HL-60/S4 treated with retinoic acid at 250 ng/mL for 4 days and 3 days (cell line): ENCODE data around the gene RSRC1.
"Not testable (repeated sequence)": the region's sequence is repeated elsewhere in the genome, so short reads cannot be mapped to it uniquely, and the experiment has no call there.

Experiments used
- in situ Hi-C: fragments of 300-500 bp; cut with MboI; formaldehyde crosslinking; loops from 2 replicates; pipeline ENCODE4 v1.7.0; 2022; ENCODE audit warnings: low sequenced_read_pairs

RSRC1 gene

GRCh38 chr3:158220575-158220974 is 110.7 kb downstream of the RSRC1 start:
- in situ Hi-C loops, result no loop called here

- in situ Hi-C loops, result no loop called here
Observed at GRCh38 chr3:158221426-158221825, 111.5 kb downstream of the RSRC1 start.

DNA sequence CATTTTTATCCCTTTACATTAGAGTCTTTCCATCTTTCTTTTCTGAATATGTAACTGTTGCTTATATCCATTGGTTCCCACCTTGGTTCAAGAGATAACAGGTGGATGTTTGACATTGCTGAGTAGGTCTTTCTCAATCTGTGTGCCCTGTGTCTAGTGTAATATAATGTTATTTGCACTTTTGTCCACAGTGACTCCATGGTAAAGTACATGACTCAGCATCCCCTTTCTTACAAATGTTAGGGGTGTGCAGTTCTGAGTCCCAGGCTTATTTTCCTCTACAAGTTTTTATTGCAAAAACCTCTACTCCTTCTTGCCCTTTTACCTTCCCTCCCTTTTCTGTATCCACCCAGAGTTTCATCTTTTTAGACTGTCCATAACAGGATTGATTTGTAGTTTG is 116.5 kb downstream of the RSRC1 start:
- in situ Hi-C loops, result no loop called here

DNA sequence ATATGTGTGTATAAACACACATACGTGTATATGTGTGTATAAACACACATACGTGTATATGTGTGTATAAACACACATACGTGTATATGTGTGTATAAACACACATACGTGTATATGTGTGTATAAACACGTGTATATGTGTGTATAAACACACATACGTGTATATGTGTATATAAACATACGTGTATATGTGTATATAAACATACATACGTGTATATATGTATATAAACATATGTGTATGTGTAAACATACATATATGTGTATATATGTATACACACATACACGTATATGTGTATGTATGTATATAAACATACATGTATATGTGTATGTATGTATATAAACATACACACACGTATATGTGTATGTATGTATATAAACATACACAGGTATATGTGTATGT is 119.1 kb downstream of the RSRC1 start:
- in situ Hi-C loops, result not testable (repeated sequence)

DNA sequence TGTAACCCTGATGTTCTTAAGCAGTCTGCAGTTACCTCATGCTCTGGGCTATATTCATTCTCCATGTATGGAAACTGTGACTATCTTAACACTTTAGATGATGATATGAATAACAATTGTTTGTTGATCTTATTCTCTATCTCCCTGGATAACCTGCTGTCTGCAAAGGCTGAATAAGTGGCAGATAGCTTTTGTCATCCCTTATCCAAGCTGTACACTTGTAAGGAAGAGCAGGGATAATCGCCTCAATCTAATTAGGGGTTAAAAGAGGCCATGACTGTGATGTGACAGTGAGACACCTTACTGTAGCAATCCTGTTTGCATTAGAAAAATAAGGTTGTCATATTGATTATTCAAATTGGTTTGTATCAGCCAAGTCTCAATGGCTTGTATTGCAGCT is 123.9 kb downstream of the RSRC1 start:
- in situ Hi-C loops, result no loop called here

DNA sequence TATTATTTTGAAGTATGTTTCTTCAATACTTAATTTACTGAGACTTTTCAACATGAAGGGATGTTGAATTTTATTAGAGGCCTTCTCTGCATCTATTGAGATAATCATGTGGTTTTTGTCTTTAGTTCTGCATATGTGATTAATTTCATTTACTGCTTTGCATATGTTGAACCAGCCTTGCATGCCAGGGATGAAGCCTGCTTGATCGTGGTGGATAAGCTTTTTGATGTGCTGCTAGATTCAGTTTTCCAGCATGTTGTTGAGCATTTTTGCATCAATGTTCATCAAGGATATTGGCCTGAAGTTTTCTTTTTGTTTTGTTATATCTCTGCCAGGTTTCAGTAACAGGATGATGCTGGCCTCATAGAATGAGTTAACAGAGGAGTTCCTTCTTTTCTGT is 134.4 kb downstream of the RSRC1 start:
- in situ Hi-C loops, result no loop called here

DNA sequence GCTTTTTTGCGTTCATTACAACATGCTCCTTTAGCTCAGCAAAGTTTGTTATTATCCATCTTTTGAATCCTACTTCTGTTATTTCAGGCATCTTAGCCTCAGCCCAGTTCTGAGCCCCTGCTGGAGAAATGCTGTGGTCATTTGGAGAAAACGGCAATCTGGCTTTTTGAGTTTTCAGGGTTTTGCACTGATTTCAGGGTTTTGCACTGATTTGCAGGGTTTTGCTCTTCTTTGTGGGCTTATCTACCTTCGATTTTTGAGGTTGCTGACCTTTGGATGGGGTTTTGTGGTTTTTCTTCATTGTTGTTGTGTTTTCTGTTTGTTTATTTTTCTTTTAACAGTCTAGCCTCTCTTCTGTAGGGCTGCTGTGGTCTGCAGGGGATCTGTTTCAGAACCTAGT is 137.4 kb downstream of the RSRC1 start:
- in situ Hi-C loops, result no loop called here

DNA sequence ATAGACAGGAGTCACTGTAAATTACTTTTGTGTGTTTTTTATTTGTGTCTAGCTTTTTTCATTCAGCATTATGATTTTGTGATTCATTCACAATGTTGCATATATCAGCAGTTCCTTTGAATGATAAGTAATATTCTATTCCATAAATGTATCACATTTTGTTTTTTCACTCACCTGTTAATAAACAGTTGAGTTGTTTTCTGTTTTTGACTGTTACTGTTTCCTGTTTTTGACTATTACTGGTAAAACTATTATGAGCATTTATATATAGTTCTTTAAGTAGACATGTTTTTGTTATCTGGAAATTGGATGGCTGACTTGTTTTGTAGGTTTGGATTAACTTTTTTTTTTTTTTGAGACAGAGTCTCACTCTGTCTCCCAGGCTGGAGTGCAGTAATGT is 138.4 kb downstream of the RSRC1 start:
- in situ Hi-C loops, result no loop called here

DNA sequence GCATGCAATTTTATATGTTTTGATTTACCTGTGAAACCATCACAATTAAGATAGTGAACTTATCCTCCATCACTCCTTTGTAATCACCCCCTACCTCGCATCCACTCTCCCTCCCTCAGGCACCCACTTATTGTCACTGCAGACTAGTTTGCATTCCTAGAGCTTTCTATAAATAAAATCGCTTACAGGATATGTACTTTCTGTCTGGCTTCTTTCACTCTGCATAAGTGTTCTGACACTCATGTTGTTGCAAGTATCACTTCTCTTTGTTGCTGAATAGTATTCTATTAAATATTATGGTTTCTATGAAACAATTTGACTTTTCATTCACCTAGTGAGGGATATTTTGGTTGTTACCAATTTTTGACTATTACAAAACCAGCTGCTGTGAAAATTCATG is 139.3 kb downstream of the RSRC1 start:
- in situ Hi-C loops, result no loop called here

DNA sequence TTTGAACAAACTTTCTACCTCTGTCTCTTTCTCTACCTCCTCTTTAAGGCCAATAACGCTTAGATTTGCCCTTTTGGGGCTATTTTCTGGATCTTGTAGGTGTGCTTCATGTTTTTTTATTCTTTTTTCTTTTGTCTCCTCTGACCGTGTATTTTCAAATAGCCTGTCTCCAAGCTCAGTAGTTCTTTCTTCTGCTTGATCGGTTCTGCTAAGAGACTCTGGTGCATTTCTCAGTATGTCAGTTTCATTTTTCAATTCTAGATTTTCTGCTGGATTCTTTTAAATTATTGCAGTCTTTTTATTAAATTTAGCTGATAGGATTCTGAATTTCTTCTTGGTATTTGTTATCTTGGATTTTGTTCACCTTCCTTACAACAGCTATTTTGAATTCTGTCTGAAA is 148.7 kb downstream of the RSRC1 start:
- in situ Hi-C loops, result no loop called here

DNA sequence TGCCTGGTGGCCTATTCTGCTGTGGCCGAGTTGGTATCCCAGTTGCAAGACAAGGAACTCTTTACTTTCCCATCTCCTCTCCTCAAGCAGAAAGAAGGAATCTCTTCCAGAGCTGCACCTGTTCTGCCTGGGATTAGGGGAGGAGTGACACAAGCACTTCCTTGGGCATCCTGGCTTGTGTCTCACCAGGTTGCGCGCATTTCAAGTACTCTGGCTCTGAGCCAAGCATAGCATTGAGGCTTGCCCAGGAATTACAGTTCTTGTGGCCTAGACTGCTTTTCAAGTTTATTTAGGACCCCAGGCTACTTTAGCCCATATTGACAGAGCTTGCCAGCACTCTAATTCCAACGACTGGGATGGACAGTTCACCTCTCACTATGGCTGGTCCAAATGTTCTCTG is 150.5 kb downstream of the RSRC1 start:
- in situ Hi-C loops, result no loop called here

DNA sequence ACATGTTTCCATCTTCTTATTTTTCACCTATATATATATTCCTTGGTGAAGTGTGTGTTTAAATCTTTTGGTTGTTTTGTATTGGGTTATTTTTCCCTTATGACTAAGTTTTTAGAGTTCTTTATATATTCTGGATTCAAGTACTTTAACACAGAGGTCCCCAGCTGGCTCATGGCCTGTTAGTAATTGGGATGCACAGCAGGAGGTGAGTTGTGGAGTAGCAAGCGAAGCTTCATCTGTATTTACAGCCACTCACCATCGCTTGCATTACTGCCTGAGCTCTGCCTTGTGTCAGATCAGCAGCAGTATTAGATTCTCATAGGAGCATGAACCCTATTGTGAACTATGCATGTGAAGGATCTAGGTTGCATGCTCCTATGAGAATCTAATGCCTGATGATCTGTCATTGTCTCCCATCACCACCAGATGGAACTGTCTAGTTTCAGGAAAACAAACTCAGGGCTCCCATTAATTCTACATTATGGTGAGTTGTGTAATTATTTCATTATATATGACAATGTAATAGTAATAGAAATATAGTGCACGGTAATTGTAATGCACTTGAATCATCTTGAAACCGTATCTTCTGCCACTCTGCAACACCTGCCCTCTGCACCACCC is 151.6 kb downstream of the RSRC1 start:
- in situ Hi-C loops, result no loop called here

- in situ Hi-C loops, result no loop called here
Observed at GRCh38 chr3:158264894-158265293, 155.0 kb downstream of the RSRC1 start.

- in situ Hi-C loops, result no loop called here
Observed at GRCh38 chr3:158267015-158267414, 157.1 kb downstream of the RSRC1 start.

DNA sequence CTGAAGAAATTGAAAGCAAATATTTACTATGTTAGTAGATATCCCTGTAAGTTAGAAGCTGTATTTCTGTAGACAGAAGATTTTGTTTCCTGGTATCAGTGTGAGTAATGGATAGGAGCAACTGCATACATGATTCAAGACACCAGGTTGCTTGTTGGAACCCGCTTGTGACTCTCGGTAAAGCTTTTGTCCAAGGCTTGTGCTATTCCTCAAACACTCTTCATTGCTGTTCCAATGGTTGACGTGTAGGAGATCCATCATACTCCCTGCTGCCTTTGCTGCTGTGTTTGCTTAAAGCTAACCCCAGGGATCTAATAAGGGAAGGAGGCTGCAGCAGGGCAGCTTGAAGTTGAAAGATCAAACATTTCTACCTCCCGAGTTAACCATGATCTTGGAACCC is 160.1 kb downstream of the RSRC1 start:
- in situ Hi-C loops, result no loop called here

DNA sequence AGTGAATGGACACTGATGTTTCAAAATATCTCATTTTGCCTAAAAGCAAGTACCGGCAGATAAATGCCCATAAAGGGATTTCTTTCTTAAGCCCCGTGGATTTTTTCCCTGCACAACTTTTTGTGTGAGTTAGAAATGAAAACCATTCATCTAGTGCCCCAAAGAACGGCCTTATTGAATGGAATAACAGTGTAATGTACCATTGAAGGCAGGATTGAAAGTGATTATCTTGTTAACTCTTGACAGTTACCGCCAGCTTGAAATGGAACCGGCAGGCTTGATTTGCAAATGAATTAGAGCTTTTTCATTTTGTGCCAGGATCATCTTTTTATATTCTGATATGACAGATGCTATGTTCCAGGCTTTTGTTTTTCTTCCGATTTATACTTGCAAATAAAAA is 162.2 kb downstream of the RSRC1 start:
- in situ Hi-C loops, result no loop called here

- in situ Hi-C loops, result no loop called here
Observed at GRCh38 chr3:158273656-158274055, 163.8 kb downstream of the RSRC1 start.

DNA sequence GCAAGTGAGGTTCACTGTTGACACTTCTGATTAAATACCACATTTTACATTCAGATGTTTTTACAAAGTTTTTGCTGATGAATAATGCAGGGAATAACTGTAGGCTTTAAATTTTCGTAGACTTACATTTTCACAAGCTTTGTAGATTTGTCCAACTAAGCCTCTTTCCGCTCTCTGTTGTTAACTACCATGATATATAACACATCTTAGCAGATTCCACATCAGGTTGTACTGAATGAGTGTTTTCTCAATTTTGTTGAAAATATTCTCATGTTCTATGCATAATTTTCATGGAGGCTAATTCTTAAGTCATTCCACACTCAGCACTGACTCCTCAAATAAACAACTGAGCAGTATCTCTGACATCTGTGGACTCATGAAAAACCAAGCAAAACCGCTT is 168.3 kb downstream of the RSRC1 start:
- in situ Hi-C loops, result no loop called here

GRCh38 chr3:158279609-158280008 is 169.7 kb downstream of the RSRC1 start:
- in situ Hi-C loops, result no loop called here

GRCh38 chr3:158295771-158296170 is 185.9 kb downstream of the RSRC1 start:
- in situ Hi-C loops, result no loop called here

GRCh38 chr3:158297940-158298339 is 188.1 kb downstream of the RSRC1 start:
- in situ Hi-C loops, result no loop called here

DNA sequence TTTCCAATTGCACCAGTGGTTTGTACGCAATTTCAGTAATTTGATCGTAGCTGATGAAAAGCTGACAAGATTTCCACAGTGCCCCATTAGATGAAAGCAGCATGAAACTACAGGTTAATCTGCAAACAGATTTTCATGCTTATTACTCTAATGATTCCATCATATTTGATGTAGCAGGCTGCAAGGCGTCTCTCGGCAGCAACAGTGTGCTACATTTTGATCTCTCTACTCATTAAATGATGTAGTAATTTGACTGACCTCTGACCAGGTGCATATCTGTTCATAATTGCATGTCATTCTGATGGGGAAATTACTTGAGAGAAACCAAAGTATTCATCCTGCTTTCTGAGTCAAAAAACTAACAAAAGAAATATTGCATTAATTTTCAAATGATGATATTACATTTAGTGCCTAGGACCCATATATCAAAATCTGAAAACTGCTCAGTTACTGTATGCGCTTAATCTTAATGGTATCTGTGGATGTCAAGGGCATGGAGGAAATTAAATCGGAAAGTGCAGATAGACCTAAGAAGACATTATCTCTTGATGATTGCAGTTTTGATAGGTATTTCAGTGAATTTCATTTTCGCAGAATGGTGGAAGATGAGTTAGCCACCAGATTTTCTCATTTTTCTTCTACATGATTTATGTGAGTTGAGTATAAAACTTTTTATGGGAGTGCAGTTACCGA is 198.5 kb downstream of the RSRC1 start:
- in situ Hi-C loops, result loop anchor here (25.0 kb wide), 1 partner anchor 446 kb away; no protein-coding TSS in a partner anchor
